BE2C (cell line): ENCODE data around the gene MYH7.

Experiments used
- DNase-seq: peaks from one replicate; pipeline ENCODE4 v3.0.0-alpha.2; 2020
- H3K27me3 ChIP-seq: fragments of 250-450 bp; sonication (Bioruptor Pico); 2 replicates; pipeline ENCODE4 v1.5.1; 2020; ENCODE audit warnings: mild to moderate bottlenecking
- H3K36me3 ChIP-seq: fragments of 250-450 bp; sonication (Bioruptor Pico); 2 replicates; pipeline ENCODE4 v1.5.1; 2020; ENCODE audit warnings: mild to moderate bottlenecking
- H3K4me1 ChIP-seq: fragments of 250-450 bp; sonication (Bioruptor Pico); 2 replicates; pipeline ENCODE4 v1.5.1; 2020
- H3K4me3 ChIP-seq: 2 replicates; pipeline ENCODE4 v1.5.1; 2011; ENCODE audit warnings: low read depth, low read length
- H3K9me3 ChIP-seq: fragments of 250-450 bp; sonication (Bioruptor Pico); 2 replicates; pipeline ENCODE4 v1.5.1; 2020
- CTCF ChIP-seq: IDR thresholded peaks from 2 replicates; pipeline ENCODE4 v1.5.1; 2012; ENCODE audit warnings: mild to moderate bottlenecking, low read depth, low read length

Gene MYH7

GRCh38 chr14:23406725-23407355, 28.6 kb downstream of the MYH7 start:
- no peak for TF ChIP-seq CTCF
- Histone ChIP-seq H3K36me3 (no peaks in the 10 kb centered on the region), H3K9me3 (no peaks in the 10 kb centered on the region), H3K27me3 (peaks cover 29% of the 10 kb centered on the region), H3K4me3 (no peak overlapping the region), H3K4me1 (no peaks in the 10 kb centered on the region)
- DNase-seq = no peak

GRCh38 chr14:23406244-23406643, 29.2 kb downstream of the MYH7 start:
- H3K9me3 ChIP-seq = no peaks in the 10 kb centered on the region
- H3K4me3 ChIP-seq = no peak overlapping the region
- no peaks in the 10 kb centered on the region for H3K4me1 ChIP-seq
- H3K27me3 ChIP-seq = peaks cover 24% of the 10 kb centered on the region
- no peaks in the 10 kb centered on the region for H3K36me3 ChIP-seq
- no peak for TF ChIP-seq CTCF
- no peak for DNase-seq

- no peaks in the 10 kb centered on the region for H3K36me3 ChIP-seq
- no peak for TF ChIP-seq CTCF
- DNase-seq = no peak
- H3K4me1 ChIP-seq = no peaks in the 10 kb centered on the region
- H3K4me3 ChIP-seq = no peak overlapping the region
- H3K9me3 ChIP-seq = no peaks in the 10 kb centered on the region
- H3K27me3 ChIP-seq = peaks cover 19% of the 10 kb centered on the region
Observed at GRCh38 chr14:23405516-23406025, 29.9 kb downstream of the MYH7 start.

GRCh38 chr14:23405096-23405495, 30.4 kb downstream of the MYH7 start:
- Histone ChIP-seq H3K9me3 (no peaks in the 10 kb centered on the region), H3K4me3 (no peak overlapping the region), H3K27me3 (peaks cover 19% of the 10 kb centered on the region), H3K36me3 (no peaks in the 10 kb centered on the region), H3K4me1 (no peaks in the 10 kb centered on the region)
- TF ChIP-seq CTCF = no peak
- DNase-seq = no peak

- DNase-seq = peak; percentile 35
- Histone ChIP-seq H3K9me3 (no peaks in the 10 kb centered on the region), H3K4me3 (no peak overlapping the region), H3K36me3 (no peaks in the 10 kb centered on the region), H3K4me1 (no peaks in the 10 kb centered on the region), H3K27me3 (peaks cover 19% of the 10 kb centered on the region)
- TF ChIP-seq CTCF = no peak
Observed at GRCh38 chr14:23404331-23404900, 31.0 kb downstream of the MYH7 start.

GRCh38 chr14:23403908-23404307, 31.6 kb downstream of the MYH7 start:
- H3K27me3 ChIP-seq = peaks cover 19% of the 10 kb centered on the region
- no peaks in the 10 kb centered on the region for H3K9me3 ChIP-seq
- no peak for TF ChIP-seq CTCF
- DNase-seq = no peak
- H3K4me1 ChIP-seq = no peaks in the 10 kb centered on the region
- H3K36me3 ChIP-seq = no peaks in the 10 kb centered on the region
- no peak overlapping the region for H3K4me3 ChIP-seq
